Activated CD4-positive, alpha-beta T cell treated with anti-CD3 and anti-CD28 coated beads, Interleukin-2, Interleukin-6, amounts not matched to agents 100 ng/mL and 50 ng/mL, durations not matched to agents 16 hours and 8 hours (primary cell): ENCODE measurements around the gene PRRT1.
"Not testable (repeated sequence)": the region's sequence is repeated elsewhere in the genome, so short reads cannot be mapped to it uniquely, and the experiment has no call there.

Experiments used
- DNase-seq: peaks from one replicate; pipeline ENCODE4 v3.0.0-alpha.2; 2020

The PRRT1 gene

DNA sequence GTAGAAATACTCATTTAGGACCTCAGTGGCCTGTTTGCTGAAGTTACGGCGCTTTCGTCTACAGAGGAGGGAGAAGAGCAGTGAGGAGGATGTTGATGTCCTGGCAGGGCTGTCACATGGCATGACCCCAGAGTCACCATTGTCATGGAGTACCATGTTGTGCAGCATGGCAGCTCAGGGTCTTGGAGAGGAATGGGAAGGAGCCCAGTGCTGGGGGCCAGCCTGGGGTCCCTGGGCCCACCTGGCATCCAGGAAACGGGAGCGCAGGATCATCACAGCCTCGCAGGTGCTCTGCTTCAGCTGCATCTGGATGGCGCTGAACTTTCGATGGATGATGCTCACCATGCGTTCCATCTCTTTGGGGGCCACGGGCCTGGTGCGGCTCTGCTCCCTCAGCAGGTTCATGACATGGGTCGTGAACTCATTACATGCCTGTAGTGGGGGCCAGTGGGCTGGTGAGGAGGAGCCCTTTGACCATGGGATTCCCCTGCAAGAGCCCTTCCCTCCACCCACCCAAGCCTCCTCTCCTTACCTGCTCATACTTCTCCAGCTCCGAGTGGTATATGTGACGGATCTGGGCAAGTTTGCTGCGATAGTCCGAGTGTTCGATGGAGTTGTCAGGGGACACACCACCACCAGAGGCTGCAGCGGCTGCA, 36.1 kb upstream of the PRRT1 start:
- DNase-seq: not testable (repeated sequence)

DNA sequence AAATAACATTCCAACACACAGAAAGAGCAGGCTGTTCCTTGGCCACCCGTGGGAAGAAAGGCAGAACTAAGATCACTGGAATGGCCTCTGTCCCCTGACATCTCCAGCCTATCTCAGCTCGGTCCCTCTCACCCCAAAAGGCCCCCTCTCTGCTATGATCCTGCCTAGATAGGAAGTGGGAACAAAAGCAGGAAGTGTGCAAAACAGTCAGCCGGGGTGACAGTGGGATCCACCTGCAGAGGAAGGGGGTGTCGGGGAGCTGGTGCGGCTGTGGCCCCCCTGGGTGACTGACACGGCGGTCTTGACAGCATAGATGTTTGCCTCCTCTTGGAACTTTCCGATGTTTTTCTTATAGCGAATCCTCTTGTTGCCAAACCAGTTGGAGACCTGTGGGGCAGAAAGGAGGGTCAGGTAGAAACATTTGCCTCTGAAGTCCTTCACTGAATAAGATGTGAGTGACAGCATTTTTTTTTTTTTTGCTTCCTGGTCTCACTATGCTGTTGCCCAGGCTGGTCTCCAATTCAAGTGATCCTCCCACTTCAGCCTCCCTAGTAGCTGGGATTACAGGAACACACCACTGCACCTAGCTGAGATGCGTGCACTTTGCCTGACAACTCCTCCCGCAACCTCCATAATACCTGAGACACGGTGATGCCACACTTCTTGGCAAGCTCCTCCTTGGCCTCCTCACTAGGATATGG, 35.4 kb upstream of the PRRT1 start:
- DNase-seq: no peak

- DNase-seq: not testable (repeated sequence)
Observed at GRCh38 chr6:32186151-32186840, 34.6 kb upstream of the PRRT1 start.

- DNase-seq: peak; percentile 76
Observed at GRCh38 chr6:32185681-32186131, 34.0 kb upstream of the PRRT1 start.

DNA sequence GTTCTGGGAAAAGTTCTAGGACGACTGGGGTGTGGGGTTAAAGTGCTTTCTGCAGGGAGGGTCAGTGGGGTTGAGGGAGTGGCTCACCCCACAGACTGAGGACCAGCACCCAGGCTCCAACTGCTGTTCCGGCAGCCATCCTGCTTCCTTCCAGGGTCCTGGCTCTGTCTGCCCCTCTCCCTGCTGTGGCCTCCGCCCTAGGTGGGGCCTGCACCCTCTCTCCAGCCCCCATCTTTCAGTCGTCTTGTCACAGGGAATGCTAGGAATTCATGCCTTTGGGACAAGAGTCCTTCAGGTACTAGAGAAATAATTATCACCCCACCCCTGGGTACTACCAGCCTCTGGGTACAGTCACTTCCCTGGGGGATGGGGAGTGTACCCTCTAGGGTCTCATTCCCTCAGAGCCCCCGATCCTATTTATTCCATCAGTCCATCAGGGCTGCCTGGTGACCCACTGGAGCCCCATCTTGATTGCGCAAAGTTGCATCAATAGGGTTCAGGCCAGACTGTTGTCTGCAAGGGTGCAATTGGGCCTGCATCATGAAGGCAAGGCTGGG, 32.4 kb upstream of the PRRT1 start, which contains the start of gene AGER:
Gene AGER, minus strand, starts transcription at position 170 of the 557 bp plus-strand sequence. Its CDS starts 31 bp downstream, at position 139.
- no peak for DNase-seq

DNA sequence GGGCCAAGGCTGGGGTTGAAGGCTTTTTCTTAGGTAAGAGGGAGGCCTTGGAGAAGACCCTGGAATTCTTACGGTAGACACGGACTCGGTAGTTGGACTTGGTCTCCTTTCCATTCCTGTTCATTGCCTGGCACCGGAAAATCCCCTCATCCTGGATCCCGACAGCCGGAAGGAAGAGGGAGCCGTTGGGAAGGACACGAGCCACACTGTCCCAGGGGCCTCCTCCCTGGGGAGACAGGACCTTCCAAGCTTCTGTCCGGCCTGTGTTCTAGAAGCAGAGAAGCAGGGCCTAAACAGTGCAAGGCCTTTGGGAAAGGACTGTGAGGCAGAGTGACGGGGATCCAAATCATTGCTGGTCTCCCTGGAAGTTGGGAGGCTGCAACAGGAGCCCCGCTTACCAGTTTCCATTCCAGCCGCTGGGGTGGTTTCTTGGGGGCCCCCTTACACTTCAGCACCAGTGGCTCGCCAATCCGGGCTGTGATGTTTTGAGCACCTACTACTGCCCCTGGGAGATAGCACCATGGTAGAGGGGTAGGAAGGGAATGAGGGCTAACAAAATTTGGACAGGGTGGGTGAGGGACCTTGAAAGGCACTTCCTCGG, 31.8 kb upstream of the PRRT1 start:
- no peak for DNase-seq

DNA sequence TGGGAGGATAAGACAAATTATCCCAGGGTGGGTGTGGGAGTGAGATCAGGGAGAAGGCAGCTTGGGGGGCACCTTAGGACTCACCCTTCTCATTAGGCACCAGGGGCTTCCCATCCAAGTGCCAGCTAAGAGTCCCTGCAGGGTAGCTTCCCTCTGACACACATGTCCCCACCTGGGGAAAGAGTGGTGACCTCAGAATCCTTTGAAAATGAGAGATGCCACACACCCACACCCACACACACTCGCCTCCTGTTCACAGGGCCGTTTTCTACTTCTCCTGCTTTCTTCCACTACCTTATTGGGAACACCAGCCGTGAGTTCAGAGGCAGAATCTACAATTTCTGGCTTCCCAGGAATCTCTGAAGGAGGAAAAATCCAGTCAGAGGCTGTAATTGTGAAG, 31.3 kb upstream of the PRRT1 start:
- no peak for DNase-seq

- DNase-seq: no peak
Observed at GRCh38 chr6:32182555-32182981, 30.8 kb upstream of the PRRT1 start.

DNA sequence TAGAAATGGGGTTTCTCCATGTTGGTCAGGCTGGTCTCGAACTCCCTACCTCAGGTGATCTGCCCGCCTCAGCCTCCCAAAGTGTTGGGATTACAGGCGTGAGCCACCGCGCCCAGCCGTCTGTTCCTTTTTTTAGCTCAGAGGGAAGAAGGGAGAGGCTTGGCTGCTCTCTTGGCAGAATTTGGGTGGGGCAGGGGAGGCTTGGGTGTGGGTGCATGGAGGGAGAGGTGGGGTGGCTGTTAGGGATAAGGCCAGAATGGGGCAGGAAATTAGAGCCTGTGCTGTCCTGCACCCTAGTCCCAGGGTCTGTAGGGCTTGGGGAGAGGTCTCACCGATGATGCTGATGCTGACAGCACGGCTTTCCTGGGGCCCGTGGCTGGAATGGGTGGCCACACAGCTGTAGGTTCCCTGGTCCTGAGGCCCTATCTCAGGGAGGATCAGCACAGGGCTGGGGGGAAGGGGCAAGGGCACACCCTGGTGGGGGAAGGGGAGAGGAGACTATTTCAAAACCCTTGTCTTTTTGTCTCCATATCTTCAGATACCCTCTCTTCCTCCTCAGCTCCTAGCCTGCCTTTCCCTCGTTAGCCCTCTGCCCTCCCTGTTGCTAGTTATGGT, 30.3 kb upstream of the PRRT1 start:
- no peak for DNase-seq

DNA sequence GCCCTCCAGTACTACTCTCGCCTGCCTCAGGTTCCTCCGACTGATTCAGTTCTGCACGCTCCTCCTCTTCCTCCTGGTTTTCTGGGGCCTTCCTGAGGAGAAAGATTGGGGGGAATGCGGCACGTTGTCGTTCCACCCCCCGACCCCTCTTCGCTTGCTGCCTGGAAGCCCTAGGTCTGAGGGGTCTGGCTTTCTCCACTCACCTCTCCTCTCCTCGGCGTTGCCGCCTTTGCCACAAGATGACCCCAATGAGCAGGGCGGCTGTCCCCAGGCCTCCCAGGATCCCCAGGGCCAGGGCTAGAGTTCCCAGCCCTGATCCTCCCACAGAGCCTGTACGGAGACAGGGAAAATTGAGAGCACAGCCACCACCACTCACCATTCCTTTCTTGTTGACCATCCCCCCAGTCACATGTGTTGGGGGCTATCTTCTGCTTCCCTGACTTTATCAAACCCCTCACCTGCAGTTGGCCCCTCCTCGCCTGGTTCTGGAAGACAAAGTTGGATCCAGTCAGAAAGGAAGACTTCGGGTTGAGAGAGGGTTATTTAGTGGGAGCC, 29.5 kb upstream of the PRRT1 start:
- DNase-seq: no peak

- DNase-seq: no peak
Observed at GRCh38 chr6:32179766-32180405, 28.1 kb upstream of the PRRT1 start.

DNA sequence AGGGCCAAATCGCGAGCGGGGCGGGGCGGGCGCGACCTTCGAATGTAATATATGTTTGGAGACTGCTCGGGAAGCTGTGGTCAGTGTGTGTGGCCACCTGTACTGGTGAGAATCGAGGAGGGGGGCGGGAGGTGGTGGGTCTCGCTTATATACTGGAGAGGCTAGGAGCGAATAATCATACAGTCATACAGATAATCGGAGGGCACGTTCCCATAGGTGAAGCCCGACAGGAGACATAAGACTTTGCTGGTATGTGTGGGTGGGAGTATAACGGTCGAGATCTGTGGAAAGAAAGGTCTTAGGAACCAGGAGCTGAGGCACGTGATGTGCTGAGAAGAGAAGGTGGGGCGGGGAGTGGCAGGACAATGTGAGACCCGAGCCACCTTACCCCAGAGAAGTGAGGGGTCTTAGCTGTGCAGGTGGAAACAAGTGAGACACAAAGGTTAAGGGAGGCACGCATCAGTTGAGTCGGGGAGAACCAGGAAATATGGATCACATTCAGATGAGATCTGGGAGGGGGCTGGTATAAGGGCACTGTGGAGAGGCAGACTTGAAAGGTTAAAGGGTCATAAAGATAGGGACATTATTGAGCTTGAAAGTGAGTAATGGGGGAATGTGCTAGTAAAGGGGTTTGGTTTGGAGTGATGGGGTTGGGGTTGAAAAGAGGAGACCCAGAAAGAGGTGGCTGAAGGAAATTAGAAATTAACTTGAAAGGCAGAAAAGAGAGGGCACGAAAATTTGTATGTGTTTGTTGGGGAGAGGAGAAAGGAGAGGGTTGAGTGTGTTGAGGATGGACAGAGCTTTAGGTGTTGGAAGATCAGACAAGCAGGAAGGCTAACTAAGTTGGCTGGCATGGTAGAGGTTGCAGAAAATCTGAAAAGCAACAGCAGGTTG, 27.1 kb upstream of the PRRT1 start:
- DNase-seq: no peak

DNA sequence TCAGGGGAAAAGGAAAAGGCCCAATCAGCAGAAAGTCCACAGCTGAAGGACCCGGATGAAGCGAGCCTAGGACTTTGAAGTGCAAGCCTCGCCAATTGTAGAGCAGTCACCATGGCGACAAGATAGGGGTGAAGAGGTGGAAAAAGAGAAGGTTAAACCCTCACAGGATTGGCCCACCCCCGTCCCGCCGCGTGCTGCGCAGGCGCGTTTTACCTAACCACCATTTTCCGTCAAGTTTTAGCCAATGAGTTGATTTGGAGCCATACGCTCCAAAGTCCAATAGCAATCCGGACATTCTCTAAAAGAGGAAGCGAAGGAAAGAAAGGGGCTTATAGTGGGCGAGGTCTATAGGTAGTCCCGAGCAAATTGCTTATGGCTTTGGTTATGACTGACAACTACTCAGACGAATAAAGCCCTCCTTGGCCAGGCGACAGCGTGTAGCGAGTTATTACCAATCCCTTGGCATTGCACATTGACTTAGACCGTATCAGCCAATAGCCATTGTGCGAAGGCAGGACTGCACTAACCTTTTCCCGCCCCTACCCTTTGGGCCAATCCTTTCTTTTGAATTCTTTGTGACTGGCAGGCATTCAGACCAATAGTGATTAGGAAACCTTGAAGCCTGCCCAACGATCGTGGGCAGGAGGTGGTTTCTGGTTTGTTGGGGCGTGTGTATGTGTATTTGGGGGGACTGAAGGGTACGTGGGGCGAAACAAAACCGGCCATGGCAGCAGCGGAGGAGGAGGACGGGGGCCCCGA, 26.2 kb upstream of the PRRT1 start, which contains the start of gene RNF5:
Gene RNF5, plus strand, starts transcription at position 618 of the 759 bp plus-strand sequence. Its CDS starts 107 bp downstream, at position 725.
- DNase-seq: peak; percentile 99

GRCh38 chr6:32177183-32177787, 25.5 kb upstream of the PRRT1 start:
- DNase-seq: peak; percentile 61

GRCh38 chr6:32176476-32177182, 24.9 kb upstream of the PRRT1 start:
- no peak for DNase-seq

DNA sequence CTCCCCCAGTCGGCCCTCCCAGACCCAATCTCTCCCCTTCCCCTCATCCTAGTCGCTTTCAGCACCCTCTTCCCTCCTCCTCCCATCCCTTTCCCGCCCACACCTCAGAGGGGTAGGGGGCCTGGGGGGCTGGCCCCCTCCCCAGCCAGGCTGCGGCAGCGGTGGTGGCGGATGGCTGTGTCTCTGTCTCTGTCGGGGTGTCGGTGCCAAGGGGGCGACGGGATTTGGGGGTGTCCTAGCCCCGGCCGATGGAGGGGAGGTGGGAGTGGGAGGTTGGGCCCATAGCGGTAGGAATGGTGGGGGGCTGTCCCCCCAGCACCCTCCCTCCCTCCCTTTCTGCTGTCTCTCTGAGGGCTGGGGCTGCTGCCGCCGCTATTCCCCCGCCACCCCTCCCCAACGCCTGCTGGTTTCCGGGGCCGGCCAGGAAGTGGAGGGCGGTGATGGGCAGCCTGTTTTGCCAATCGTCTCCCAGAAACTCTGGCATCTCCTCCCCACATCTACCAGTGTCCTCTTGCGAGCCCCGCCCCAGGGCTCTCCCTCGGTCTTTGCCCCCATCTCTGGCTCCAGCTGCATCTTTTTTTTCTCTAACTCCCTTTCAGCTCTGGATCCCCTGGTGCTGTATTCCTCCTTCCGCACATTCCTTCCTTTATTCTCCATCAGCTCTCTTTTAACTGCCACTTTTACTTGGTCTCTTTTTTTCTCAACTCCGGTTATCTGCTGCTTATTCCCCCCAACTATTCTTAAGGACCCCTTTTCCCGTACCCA, 24.2 kb upstream of the PRRT1 start, which contains the start of gene AGPAT1:
Gene AGPAT1, minus strand, starts transcription at position 374 of the 765 bp plus-strand sequence. CDS start 4,588 bp downstream, outside the sequence.
- peak; percentile 98 for DNase-seq

DNA sequence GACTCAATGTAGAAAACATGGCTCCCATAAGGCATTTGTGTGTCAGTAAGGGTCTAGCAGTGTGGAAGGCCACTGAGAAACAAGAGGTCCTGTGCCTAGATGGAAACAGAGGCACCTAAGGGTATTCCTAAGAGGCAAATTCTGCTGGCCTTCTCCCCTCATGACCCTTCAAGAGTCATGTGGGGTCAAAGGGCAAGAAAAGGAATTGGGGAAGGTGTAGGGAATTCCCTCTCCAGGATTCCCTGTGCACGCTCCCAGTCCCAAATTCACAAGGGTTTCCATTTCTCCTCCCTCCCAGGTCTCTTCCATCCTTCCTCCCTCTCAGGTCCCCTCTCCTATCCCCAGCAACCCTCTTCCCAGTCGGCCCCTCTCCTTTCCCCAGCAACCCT, 23.6 kb upstream of the PRRT1 start:
- no peak for DNase-seq

DNA sequence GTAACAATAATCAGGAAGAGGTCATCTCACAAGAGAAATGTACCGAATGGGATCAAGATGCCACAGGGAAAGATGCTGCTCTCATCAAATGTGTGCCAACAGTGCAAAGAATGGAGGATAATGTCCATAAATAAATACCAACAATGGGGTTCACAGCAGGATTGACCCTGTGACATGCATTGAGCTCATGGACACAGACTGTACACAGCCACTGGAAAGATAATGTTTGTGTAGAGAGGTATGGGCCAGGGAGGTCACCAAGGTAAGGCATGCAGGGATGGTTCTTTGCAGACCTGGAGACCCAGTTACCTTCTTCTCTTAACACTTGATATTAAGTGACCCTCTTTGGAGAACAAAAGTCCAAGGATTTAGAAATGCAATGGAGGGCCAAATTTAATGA, 22.7 kb upstream of the PRRT1 start:
- no peak for DNase-seq
